Sigmoid colon (tissue), 4 donors: ENCODE data around the gene REEP2.

ENCODE experiments used
- EP300 ChIP-seq, 4 donors: sonication (generic); formaldehyde crosslinking; IDR thresholded peaks; one replicate each; pipeline ENCODE4 v1.6.1; 2017; ENCODE audit warnings: antibody characterized with exemption in 4 of 4
- POLR2A ChIP-seq, 2 donors: fragments of 450-650 bp; IDR thresholded peaks; one replicate each; pipeline ENCODE4 v1.6.1; 2016; ENCODE audit warnings: antibody characterized with exemption in 2 of 2, mild to moderate bottlenecking in 2 of 2, moderate library complexity in 2 of 2
- TF ChIP-seq, protein P1 (sequence below), 4 experiments: fragments of 450-650 bp in 3 of 4; fragments of 200-600 bp in 1 of 4; IDR thresholded peaks; one replicate each; pipeline ENCODE4 v1.5.1; 2016 to 2019; ENCODE audit warnings: antibody characterized with exemption in 4 of 4, mild to moderate bottlenecking in 3 of 4, moderate library complexity in 2 of 4

DNA sequence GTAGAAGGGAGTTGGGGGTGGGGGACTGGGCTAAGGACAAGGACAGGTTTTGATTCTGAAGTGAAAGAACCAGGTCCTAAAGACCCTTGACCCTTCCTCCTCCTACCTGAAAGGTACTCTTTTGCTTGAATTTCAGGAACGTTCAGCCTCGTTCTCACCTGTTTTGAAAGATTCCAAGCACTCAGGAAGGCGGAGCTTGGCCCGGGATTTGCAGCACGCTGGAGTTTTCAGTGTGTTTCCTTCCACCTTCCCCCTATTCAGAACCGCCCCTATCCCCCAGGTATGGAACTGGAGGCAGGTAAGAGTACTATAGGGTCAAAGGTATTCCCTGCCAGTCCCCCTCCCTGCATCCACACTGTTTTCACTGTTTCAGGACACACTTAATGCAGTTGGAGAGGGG, 33.5 kb downstream of the REEP2 start:
- TF ChIP-seq EP300 (IDR thresholded peaks at IDR 0.05) (no peak), POLR2A (IDR thresholded peaks at IDR 0.05) (no peak)
- TF ChIP-seq, protein P1, sequence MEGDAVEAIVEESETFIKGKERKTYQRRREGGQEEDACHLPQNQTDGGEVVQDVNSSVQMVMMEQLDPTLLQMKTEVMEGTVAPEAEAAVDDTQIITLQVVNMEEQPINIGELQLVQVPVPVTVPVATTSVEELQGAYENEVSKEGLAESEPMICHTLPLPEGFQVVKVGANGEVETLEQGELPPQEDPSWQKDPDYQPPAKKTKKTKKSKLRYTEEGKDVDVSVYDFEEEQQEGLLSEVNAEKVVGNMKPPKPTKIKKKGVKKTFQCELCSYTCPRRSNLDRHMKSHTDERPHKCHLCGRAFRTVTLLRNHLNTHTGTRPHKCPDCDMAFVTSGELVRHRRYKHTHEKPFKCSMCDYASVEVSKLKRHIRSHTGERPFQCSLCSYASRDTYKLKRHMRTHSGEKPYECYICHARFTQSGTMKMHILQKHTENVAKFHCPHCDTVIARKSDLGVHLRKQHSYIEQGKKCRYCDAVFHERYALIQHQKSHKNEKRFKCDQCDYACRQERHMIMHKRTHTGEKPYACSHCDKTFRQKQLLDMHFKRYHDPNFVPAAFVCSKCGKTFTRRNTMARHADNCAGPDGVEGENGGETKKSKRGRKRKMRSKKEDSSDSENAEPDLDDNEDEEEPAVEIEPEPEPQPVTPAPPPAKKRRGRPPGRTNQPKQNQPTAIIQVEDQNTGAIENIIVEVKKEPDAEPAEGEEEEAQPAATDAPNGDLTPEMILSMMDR (IDR thresholded peaks at IDR 0.05), result no peak
